ENCODE results near the gene SMIM35. TPM values are rescaled to one million over a fixed set of nuclear protein-coding genes. Genes with fewer than 3 reads are reported as not detected.

SMIM35 gene
- not detected in 2 replicates for total RNA-seq

GRCh38 chr11:118086913-118087768 is at the start of gene SMIM35:
TSS of gene SMIM35 (minus strand) at chr11:118086963. CDS start at chr11:118086757, 206 bp downstream.

GRCh38 chr11:118076754-118077281 is 9.9 kb downstream of the SMIM35 start, which contains the start of gene TMPRSS4:
TSS of gene TMPRSS4 (plus strand) at chr11:118077078. CDS start at chr11:118077303, 225 bp downstream.

GRCh38 chr11:117985953-117986887 is 100.5 kb downstream of the SMIM35 start, which contains the start of gene IL10RA:
TSS of gene IL10RA (plus strand) at chr11:117986394. CDS start at chr11:117986468, 74 bp downstream.

Other genes with a start within 250 kb of the SMIM35 start
- 0.53 and 2.6 TPM in 2 replicates for gene FXYD6, start 210.3 kb downstream of the SMIM35 start, total RNA-seq
- gene TMPRSS13, start 157.6 kb downstream of the SMIM35 start, total RNA-seq = not detected in 2 replicates
- 0.07 TPM in 1 of 2 replicates, not detected in the other for gene IL10RA, start 100.6 kb downstream of the SMIM35 start, total RNA-seq
- gene TMPRSS4, start 9.9 kb downstream of the SMIM35 start, total RNA-seq = not detected in 2 replicates
- 0.13 and 0.14 TPM in 2 replicates for gene SCN4B, start 65.9 kb upstream of the SMIM35 start, total RNA-seq
- not detected in 2 replicates for gene SCN2B, start 89.7 kb upstream of the SMIM35 start, total RNA-seq
- 0.07 TPM in 1 of 2 replicates, not detected in the other for gene JAML, start 138.0 kb upstream of the SMIM35 start, total RNA-seq
- gene MPZL3, start 165.4 kb upstream of the SMIM35 start, total RNA-seq = 11.8 and 14.1 TPM in 2 replicates
- gene MPZL2, start 177.3 kb upstream of the SMIM35 start, total RNA-seq = 112 and 218 TPM in 2 replicates
- gene CD3E, start 217.8 kb upstream of the SMIM35 start, total RNA-seq = not detected in 2 replicates

Measured in thoracic aorta endothelial cell (primary cell).